Measurements from ENCODE around the gene RAD23B.
A peak's percentile ranks its signal among the peaks of the same experiment; 100 is the strongest.
"Not testable (repeated sequence)": the region's sequence is repeated elsewhere in the genome, so short reads cannot be mapped to it uniquely, and the experiment has no call there.

The RAD23B gene

DNA sequence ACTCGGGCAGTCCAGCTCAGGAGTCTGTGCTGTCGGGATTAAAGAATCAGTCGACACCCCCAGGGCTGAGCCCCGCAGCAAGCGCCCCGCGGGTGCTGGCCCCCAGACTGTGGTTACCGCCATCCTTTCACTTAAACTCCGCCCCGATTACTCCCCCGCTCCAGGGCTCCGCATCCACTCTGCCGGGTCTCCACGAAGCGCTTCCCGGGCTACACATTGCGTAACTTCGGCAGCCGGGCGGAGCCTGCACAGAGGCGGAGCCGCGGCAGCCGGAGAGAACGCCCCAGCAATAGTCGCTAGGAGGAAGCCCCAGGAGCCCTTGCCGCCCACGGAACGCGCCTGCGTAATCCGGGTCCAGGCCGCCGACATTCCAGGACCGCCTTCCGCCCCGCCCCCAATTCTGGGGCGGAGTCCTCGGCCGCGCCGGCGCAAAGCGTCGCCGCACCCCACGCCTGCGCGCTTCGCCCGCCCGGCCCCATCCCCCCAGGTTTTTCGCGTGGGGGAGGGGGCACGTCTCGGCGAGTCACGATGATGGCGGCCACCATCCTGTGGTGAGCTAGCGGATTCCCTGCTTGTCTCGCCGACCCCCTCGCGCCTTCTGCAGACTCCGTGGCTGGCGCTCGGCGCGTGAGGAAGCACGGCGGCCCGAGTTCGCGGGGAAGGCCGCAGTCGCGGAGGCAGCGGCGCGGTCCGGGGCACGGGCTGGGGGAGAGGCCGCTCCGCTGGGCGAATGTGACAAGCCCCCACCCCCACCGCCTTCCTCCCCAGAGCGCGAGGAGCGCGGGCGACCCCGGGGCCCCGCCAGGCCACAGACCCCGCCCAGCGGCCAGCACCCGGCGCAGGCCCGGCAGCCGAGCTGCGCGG is at the start of gene RAD23B:
RAD23B (plus strand) TSS at position 521 of the 864 bp plus-strand sequence. CDS start 351 bp downstream, outside the sequence.
- DNase-seq, result peak; percentile 88

GRCh38 chr9:107235765-107236442 is 47.2 kb upstream of the RAD23B start:
- DNase-seq, result no peak

DNA sequence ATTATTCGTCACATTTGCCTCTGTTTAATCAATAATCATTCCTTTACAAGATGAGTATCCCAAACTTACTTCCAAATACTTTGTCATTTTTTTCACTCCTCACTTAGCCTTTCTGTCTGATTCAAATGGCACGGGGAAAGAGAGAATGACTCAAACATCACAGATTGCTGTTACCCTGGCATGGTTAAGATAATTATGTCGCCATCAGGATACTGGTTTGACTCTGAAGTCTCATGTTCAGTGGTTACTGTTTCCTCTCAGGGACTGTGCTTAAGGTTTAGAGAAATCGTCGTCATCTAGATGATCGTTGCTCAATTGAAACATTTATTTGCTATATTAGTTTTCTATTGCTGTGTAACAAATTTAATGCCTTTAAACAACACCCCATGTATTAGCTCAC is 45.2 kb upstream of the RAD23B start:
- DNase-seq, result no peak

DNA sequence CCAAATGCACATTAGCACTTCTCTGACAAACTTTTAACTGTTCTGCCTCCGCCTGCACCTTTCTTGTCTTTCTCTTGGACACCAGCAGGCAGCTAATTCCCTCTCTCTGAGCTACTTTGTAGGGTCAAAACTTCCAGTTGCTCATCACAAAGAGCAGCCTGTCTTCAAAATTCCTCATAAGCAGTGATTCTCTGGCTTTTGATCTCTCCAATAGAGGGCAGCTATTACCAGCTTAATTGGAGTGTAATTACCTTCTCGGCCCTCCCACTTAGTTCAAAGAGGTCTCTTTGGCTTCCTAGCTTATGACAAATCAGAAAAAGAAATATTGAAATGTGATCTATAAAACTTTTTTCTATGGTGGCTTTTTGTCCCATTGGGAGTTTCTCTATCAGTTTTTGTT is 43.6 kb upstream of the RAD23B start:
- DNase-seq, result no peak

- DNase-seq, result no peak
These were observed 42.8 kb upstream of the RAD23B start for GRCh38 chr9:107240260-107240659.

DNA sequence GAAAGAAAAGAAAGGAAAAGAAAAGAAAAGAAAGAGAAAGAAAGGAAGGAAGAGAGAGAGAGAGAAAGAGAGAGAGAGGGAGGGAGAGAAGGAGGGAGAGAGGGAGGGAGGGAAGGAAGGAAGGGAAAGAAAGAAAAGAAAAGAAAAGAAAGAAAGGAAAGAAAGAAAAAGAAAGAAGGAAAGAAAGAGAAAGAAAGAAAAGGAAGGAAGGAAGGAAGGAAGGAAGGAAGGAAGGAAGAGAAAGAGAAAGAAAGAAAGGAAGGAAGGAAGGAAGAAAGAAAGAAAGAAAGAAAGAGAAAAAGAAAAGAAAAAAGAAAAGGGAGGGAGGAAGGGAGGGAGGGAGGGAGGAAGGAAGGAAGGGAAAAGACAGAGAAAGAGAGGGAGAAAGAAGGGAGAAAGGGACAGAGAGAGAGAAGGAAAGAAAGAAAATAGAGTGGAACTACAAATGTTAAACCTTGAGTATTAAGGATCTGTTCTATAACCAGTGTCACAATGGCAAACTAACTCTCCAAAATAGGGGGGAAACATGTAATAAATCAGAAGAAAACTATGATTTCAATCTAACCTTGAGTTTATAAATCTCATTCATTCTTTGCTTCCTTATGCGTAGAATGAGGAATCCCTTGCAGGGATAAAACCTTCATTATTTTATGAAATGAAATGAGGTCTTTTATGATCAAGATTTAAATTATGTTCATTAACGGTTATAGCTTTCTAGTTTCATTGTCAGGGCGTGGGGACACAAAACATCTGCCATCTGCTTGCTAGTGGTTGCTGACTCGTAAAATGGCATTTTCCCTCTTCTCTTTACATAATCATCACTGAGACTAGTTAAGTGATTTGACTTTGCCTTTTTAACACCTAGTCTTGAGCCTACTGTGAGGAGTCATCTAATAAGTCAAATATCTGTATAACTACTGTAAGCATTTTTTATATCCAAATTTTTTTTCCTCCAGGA is 40.7 kb upstream of the RAD23B start:
- peak; percentile 28 for DNase-seq

DNA sequence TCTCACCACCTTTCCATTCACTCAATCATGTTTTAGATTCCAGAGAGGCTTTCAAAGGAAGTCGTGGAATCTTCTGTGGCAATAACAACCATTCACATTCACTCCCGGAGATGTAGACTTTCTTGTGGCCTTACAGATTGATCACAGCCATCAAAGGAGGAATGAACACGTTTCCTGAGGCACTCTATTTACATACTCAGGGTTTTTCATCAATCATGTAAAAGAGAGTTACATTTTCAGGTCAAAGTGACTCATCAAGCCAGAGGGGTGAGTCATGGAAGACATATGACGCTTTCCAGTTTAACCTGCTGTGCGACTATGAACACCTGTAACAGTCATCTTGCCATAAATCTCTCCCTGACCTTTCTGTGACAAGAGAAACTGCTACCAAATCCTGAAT is 39.3 kb upstream of the RAD23B start:
- no peak for DNase-seq

DNA sequence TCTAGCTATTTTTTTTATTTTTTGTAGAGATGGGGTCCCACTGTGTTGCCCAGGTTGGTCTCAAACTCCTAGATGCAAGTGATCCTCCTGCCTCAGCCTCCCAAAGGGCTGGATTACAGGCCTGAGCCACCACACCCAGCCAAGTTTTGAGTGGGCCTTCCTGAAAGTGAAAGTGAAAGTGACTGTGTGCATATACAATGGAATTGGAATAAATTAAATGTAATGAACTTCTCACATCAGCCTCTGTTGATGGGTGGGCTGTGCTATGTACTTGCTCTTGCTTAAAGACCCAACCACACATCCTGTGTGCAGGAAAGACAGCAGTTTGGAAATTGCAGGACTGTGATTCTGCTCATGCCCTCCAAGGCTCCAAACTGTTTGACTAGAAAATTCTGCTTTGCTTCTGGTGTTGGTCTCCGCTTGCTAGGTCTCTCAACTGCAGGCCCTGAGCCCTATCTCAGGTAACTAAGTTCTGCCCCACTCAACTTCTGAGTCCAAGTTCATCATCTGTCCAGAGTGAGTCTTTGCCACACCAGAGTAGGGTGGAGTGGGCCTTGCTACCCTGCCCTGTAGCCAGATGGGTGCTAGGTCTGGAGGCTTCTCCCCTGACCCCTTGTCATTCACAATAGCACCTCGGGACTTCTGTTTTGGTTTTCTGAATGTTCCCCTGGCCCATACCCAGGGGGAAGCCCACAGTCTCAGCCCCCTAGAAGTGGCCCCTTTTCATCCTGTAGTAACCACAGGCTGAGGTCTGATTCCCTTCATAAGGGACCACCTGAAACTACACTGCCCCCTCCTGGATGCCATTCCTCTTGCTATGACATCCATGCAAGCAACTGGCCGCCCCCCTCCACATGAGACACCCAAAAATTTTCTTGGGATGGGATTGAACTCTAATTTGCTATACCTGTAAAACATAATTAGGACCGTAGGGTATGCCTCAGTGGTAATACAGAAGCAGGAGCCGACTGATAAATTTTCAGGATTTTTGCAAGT is 36.5 kb upstream of the RAD23B start:
- DNase-seq, result no peak

DNA sequence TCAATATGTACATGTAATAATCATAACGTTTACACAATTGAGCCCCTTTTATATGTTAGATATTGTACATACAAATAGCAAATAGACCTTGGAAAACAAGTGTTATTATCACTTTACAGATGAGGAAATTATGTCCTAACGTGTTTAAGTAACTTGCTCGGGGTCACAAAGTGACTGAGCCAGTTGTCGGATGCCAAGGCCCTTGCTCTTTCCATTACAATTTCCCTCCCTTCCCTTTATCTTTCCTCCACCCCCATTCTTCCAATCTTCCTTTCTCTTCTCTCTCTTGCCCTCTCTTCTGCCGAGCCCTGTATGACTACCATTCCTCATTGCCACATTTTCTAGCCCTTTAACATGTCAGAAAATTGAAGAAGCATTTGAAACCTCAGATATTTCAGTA is 34.4 kb upstream of the RAD23B start:
- DNase-seq, result no peak

DNA sequence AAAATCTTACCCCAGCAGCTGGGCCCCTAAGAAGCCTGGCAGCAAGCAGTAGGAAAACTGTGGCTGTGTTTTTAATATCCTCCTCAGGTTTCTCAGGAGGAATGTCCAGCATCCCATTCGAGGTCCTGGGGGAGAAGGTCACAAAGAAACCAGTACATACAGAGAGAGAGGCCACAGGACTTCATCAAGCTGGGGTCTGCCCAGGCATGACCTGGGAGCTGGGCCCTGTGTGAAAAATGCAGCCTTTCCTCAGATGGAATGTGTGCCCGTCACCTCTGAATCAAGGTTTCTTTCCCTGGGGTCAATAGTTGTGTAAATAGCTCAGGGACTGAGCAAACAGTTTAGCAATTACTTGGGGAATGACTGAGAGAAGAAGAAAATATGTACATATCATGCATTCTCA is 33.9 kb upstream of the RAD23B start:
- no peak for DNase-seq

GRCh38 chr9:107249665-107250285 is 33.3 kb upstream of the RAD23B start:
- DNase-seq, result no peak

- DNase-seq, result peak; percentile 70
These were observed 31.2 kb upstream of the RAD23B start for GRCh38 chr9:107251756-107252322.

- no peak for DNase-seq
These were observed 24.2 kb upstream of the RAD23B start for GRCh38 chr9:107258919-107259318.

DNA sequence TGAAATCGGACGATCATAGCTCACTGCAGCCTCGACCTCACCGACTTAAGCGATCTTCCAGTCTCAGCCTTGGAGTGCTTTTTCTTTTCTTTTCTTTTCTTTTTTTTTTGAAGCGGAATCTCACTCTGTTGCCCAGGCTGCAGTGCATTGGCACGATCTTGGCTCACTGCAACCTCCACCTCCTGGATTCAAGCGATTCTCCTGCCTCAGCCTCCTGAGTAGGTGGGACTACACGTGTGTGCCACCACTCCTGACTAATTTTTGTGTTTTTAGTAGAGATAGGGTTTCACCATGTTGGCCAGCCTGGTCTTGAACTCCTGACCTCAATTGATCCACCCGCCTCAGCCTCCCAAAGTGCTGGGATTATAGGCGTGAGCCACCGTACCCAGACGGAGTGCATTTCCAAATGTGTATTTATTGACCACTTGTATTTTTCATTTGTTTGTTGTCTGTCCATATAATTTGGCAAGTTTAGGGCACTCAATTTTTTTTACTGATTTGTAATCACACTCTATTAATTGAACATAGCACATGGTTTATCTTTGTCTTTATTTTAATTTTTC is 23.2 kb upstream of the RAD23B start:
- DNase-seq, result not testable (repeated sequence)

- no peak for DNase-seq
These were observed 22.5 kb upstream of the RAD23B start for GRCh38 chr9:107260437-107261081.

DNA sequence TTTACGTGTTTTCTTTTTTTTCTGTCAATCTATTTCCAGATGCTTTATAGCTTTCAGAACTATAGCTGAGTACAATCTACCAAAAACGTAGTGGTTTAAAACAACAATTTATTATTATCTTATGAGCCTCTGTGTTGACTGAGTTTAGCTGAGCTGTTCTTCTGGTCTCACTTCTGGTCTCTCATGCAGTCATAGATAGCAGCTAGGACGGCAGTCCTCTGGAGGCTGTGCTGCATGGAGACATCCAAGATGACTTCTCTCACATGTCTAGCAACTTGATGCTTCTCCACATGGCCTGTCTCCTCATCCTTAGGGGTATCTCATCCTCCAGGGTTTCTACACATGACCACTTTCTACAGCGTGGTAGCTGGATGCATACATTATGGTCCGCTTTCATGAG is 22.0 kb upstream of the RAD23B start:
- no peak for DNase-seq

DNA sequence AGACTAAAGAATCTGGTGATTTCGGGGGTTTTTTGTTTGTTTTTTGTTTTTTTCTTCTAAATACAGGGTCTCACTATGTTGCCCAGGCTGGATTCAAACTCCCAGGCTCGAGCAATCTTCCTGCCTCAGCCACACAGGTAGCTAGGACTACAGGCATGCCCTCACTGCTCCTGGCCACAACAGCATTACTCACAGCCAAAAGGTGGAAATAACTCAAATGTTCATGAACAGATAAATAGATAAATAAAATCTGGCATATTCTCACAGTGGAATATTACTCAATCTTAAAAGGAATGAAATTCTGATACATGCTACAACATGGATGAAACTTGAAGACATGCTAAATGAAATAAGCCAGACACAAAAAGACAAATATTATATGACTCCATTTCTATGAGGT is 19.8 kb upstream of the RAD23B start:
- DNase-seq, result no peak

- DNase-seq, result no peak
These were observed 16.3 kb upstream of the RAD23B start for GRCh38 chr9:107266624-107267368.

- no peak for DNase-seq
These were observed 14.5 kb upstream of the RAD23B start for GRCh38 chr9:107268560-107268959.
